GM21526 (cell line): ENCODE data around the gene FBXL17.
A peak's percentile ranks its signal among the peaks of the same experiment; 100 is the strongest.
"Not testable (repeated sequence)": the region's sequence is repeated elsewhere in the genome, so short reads cannot be mapped to it uniquely, and the experiment has no call there.

Experiments used
- ATAC-seq: cut with Tn5 transposase; IDR thresholded peaks from one replicate; pipeline ENCODE4 v1.9.1; 2021; ENCODE audit warnings: moderate library complexity; ENCODE audit not compliant: unreplicated experiment, low FRiP score

The FBXL17 gene

GRCh38 chr5:108381954-108382783, at the start of gene FBXL17:
Gene FBXL17 (minus strand): TSS chr5:108382098.
- peak; percentile 76 for ATAC-seq

GRCh38 chr5:108430931-108431608, 49.2 kb upstream of the FBXL17 start:
- ATAC-seq: no peak

GRCh38 chr5:108421713-108422112, 39.8 kb upstream of the FBXL17 start:
- ATAC-seq: no peak

- no peak for ATAC-seq
Observed at GRCh38 chr5:108420755-108421154, 38.9 kb upstream of the FBXL17 start.

- ATAC-seq: no peak
Observed at GRCh38 chr5:108420158-108420557, 38.3 kb upstream of the FBXL17 start.

GRCh38 chr5:108418197-108418596, 36.3 kb upstream of the FBXL17 start:
- ATAC-seq: no peak

GRCh38 chr5:108417166-108417670, 35.3 kb upstream of the FBXL17 start:
- no peak for ATAC-seq

- ATAC-seq: no peak
Observed at GRCh38 chr5:108415726-108416125, 33.8 kb upstream of the FBXL17 start.

GRCh38 chr5:108409786-108410185, 27.9 kb upstream of the FBXL17 start:
- ATAC-seq: no peak

GRCh38 chr5:108405201-108405600, 23.3 kb upstream of the FBXL17 start:
- ATAC-seq: not testable (repeated sequence)

GRCh38 chr5:108398964-108399363, 17.1 kb upstream of the FBXL17 start:
- ATAC-seq: no peak

GRCh38 chr5:108396837-108397236, 14.9 kb upstream of the FBXL17 start:
- not testable (repeated sequence) for ATAC-seq

- ATAC-seq: no peak
Observed at GRCh38 chr5:108387758-108388157, 5.9 kb upstream of the FBXL17 start.

GRCh38 chr5:108386345-108387061, 4.6 kb upstream of the FBXL17 start:
- no peak for ATAC-seq

- ATAC-seq: no peak
Observed at GRCh38 chr5:108384741-108385140, 2.8 kb upstream of the FBXL17 start.

GRCh38 chr5:108382784-108383330, 959 bp upstream of the FBXL17 start:
- ATAC-seq: no peak

GRCh38 chr5:108381350-108381953, 446 bp downstream of the FBXL17 start:
- ATAC-seq: peak; percentile 47

GRCh38 chr5:108380531-108381349, 1.2 kb downstream of the FBXL17 start:
- peak; percentile 35 for ATAC-seq

- ATAC-seq: no peak
Observed at GRCh38 chr5:108379722-108380530, 2.0 kb downstream of the FBXL17 start.
